Stimulated activated CD4-positive, alpha-beta T cell treated with anti-CD3 and anti-CD28 coated beads, Interleukin-1b, Interleukin-23, amount 100 ng/mL, for 4 hours (primary cell): Measurements from ENCODE around the gene RAB5A.
"Not testable (repeated sequence)": the region's sequence is repeated elsewhere in the genome, so short reads cannot be mapped to it uniquely, and the experiment has no call there.

Source experiments
- DNase-seq, 2 donors: peaks; one replicate each; pipeline ENCODE4 v3.0.0-alpha.2; 2020; ENCODE audit warnings: low read depth in 2 of 2

The RAB5A gene

GRCh38 chr3:20028905-20029331, 82.0 kb downstream of the RAB5A start:
- DNase-seq = no peak

DNA sequence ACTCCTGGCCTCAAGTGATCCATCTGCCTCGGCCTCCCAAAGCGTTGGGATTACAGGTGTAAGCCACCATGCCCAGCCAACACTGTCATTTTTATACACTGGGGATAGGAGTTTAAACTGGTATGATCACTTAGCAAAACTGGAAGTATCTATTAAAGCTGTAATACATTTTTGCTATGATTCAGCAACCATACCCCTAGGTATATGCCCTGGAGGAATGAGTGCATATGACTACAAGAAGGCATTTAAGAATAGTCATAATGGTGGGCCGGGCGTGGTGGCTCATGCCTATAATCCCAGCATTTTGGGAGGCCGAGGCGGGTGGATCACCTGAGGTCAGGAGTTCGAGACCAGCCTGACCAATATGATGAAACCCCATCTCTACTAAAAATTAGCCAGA, 85.0 kb downstream of the RAB5A start:
- DNase-seq = not testable (repeated sequence)
